HG03064 (cell line): ENCODE results near the gene STARD3.

ENCODE experiments used
- ATAC-seq: cut with Tn5 transposase; IDR thresholded peaks from one replicate; pipeline ENCODE4 v1.9.1; 2021; ENCODE audit warnings: low read depth; ENCODE audit not compliant: unreplicated experiment

Gene STARD3

DNA sequence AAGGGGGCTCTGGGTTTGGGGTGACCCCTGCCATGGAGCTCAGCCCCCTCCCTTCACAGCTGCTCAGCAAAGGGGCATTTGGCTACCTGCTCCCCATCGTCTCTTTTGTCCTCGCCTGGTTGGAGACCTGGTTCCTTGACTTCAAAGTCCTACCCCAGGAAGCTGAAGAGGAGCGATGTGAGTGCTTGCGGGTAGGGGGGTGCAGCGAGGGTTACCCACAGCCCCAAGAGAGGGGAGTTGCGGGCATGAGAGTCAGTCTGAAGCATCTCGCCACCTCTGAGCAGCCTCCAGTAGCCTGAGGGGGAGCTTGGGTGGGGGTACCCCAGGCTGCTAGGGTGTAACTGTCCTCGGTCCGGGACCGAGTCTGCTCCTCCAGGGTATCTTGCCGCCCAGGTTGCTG lies 21.4 kb downstream of the STARD3 start:
- no peak for ATAC-seq

DNA sequence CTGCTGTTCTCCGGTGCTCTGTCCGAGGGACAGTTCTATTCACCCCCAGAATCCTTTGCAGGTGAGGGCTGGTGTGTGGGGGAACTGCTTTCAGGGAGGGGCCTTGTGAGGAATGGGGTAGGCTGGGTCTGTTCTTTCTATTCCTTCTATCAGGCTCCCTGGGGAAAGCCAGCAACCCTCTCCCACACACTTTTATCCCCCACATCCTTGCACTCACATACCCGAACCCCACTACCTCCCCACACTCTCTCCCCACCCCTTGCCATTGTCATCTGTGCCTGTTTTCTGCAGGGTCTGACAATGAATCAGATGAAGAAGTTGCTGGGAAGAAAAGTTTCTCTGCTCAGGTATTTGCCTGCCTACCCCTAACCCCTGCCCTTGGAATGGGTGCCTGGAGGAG lies 21.8 kb downstream of the STARD3 start:
- ATAC-seq = no peak

DNA sequence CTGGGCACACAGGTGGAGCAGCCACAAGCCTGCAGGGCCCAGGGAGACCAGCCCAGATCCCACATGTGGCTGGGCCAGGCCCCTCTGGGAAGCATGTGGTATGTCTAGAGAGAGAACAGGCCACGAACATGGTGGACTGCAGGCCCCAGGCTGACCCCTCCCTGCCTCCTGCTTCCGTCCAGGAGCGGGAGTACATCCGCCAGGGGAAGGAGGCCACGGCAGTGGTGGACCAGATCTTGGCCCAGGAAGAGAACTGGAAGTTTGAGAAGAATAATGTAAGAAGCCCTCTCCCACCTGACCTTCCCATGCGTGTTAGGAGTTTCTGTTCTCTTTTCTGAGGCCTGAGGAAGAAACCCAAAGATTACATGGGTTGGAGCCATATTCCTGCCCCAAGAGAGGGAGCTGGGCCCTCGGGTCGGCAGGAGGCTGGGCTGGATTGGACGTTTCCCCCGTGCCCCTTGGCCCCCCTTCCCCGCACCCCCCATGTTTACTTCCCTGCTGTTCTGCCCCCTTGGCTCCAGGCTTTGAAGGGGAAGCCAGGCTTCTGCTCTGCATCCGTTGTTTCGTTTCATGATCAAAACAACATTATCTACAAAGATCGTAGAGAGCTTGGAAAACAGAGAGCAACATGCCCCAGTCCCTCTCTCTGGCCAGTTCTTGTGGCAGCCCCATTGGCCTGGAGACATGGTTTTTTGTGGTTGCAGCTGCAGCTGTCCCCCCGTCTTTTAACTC lies 22.5 kb downstream of the STARD3 start:
- no peak for ATAC-seq

DNA sequence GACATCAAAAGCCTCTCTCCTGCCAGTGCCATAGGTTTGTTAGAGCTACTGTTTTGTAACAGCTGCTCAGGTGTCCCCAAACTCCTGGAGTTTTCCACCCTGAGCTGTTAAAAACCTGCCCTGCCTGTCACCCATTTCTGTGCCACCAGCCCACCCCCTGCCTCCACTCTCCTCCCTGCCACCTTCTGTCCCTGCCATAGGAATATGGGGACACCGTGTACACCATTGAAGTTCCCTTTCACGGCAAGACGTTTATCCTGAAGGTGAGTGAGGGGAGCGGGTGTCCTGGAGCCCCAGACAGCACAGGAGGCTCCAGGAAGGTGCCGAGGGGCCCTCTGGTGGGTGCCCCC lies 23.0 kb downstream of the STARD3 start:
- ATAC-seq = no peak

DNA sequence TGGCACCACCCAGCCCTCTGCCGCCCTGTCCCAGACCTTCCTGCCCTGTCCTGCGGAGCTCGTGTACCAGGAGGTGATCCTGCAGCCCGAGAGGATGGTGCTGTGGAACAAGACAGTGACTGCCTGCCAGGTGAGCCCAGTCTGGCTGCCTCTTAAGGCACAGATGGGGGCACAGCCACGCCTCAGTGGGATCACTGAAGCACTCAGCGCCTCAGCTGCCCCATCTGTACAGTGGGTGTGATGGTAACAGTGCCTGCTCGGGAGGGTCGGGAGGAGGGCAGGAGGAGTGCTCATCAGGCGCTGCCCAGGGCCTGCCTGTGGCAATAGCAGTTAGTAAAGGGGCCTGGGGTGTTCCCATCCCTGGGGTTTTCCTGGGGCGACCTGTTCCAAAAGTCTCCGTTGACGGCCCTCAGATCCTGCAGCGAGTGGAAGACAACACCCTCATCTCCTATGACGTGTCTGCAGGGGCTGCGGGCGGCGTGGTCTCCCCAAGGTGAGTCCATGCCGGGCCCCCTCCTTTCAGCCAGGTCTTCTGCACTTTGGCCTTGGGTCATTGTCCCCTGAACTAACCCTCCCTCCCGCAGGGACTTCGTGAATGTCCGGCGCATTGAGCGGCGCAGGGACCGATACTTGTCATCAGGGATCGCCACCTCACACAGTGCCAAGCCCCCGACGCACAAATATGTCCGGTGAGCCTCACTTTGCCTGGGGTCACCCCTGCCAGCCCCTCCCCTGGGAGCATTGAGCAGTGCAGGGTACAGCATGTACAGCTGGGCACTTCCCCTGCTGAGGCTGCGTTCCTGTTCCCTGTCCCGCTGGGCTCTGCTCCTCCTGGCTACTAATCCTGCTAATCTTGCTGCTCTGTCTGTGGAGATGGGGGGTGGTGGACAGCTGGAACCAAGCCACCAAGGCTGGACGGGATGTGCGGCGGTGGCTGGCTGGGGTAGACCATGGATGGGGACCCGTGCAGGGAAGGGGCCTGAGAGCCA lies 23.7 kb downstream of the STARD3 start:
- ATAC-seq = no peak

DNA sequence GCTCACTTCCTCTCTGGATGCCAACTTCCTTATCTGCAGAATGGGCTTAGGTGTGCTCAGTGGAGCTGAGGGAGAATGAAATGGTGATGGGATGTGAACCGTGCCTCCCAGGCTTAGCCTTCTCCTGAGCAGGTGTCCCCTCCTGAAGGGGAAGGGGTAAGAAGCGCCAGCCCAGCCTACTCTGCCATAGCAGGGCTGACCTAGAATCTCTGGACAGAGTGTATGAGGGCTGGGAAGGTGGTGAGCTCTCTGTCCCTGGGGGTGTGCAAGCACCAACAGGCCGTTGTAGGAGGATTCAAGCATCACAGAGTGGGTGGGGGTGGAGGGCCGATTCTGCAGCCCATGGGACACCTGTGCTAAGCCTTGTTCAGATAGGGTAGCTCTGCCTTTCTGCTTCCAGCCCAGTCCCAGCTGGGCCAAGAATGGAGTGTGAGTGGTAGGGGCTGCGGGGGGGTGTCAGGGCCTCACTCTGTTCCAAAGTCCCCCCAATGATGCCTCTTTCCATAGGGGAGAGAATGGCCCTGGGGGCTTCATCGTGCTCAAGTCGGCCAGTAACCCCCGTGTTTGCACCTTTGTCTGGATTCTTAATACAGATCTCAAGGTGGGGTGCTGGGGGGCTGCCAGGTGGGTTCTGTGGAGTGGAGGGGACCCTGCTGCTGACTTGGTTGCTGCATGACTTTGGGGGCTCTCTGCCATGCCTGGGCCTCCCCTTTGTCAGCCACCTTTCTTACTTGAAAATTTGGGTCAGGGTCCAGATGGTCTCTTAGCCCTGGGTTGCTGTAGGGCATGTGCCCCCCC lies 25.0 kb downstream of the STARD3 start:
- ATAC-seq = no peak

DNA sequence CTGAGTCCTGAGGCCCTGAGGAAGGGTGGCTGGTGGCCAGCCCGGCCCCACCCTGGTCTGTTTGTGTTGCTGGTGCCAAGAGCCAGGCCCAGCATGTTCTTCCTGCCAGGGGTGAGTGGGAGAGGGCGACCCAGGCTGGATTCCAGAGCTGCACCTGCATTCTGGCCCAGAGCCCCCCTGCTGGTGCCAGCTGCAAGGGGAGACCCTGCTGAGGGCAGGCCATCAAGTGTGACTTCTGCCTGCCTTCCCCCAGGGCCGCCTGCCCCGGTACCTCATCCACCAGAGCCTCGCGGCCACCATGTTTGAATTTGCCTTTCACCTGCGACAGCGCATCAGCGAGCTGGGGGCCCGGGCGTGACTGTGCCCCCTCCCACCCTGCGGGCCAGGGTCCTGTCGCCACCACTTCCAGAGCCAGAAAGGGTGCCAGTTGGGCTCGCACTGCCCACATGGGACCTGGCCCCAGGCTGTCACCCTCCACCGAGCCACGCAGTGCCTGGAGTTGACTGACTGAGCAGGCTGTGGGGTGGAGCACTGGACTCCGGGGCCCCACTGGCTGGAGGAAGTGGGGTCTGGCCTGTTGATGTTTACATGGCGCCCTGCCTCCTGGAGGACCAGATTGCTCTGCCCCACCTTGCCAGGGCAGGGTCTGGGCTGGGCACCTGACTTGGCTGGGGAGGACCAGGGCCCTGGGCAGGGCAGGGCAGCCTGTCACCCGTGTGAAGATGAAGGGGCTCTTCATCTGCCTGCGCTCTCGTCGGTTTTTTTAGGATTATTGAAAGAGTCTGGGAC lies 25.8 kb downstream of the STARD3 start:
- ATAC-seq = no peak

DNA sequence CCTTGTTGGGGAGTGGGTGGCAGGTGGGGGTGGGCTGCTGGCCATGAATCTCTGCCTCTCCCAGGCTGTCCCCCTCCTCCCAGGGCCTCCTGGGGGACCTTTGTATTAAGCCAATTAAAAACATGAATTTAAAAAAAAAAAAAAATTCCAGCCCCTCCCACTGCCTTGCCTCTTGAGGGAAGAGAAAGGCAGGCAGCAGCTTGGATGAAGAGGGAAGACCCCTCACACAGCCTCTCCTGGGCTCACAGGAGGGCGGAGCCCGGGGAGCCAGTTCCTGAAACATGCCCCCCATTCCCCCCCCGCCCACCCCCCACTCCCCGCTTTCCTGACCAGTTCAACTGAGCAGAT lies 26.4 kb downstream of the STARD3 start:
- ATAC-seq = no peak

DNA sequence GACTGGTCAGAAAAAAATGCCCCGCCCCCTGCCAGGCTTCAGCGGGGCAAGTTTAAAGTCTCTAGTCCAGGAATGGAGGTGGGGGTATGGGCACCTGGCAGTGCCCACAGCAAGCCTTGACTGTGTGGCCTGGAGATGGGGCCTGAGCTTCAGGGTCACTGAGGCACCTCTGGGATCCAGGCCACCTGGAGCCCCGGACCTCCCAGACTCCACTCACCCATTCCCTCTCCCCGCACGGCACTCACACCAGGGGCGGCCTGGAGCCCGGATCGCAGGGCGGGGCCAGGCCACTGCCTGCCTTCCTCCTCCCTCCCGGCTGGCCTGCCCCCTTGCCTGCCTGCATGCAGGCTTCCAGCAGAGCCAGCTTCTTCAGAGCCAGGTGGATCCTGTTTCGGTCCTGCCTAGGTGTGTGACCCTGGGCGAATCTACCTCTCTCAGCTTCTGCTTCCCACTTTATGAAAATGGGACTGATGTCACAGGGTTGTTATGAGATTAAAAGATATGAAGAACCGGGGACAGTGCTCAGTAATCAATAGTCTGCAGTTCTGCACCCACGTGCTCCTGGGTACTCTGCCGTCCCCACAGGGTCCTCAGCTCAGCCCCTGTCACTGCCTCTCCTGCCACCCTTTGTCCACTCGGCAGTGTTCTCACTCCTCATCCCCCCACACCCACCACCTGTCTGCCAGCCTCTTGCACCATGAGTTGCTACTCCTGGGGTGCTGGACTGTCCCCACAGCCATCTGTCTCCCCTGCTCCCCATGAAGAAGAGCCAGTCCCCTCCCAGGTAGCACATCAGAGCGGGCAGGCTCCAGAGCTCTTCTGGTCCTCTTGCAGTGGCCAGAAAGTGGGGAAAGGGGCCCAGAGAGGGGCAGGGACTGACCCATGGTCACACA lies 27.0 kb downstream of the STARD3 start:
- no peak for ATAC-seq

DNA sequence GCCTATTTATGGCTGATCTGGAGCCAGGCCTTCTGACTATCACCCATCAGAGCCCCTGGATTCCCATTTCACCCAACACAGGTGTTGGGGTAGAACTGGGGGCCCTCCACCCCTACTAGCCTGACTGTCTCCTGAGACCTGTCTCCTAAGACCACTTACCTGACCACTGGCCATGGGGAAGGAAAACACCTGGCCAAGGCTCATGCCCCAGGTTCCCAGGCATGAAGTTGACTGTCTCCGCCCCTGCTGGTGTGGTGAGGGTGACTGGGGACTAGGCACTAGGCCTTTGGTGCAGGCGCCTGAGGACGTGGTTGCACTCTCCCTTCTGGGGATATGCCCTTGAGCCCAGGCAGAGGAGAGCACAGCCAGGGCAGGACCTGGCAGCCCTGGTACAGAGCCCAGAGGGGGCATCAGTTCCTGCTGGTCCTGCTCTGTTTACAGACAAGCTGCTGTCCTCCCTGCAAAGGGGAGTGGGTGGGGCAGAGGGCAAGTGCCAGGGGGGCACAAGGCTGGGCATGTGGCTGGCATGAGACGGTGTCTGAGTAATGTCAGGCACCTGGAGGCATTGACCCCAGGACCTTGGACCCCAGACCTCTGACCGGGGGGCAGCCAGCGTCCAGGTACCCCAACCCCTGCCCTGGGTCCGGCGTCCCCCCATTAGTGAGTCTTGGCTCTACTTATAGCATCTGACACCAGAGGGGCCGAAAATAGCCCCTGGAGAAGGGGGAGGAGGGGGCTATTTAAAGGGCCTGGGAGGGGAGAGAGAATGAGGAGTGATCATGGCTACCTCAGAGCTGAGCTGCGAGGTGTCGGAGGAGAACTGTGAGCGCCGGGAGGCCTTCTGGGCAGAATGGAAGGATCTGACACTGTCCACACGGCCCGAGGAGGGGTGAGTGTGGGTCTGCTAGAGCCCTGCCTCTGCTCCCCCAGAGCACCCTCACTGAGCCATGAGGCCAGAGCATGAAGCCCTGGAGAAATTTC lies 27.9 kb downstream of the STARD3 start, which contains the start of gene TCAP:
TSS of gene TCAP (plus strand) at position 769 of the 981 bp plus-strand sequence. CDS start at position 780, 11 bp downstream.
- no peak for ATAC-seq

DNA sequence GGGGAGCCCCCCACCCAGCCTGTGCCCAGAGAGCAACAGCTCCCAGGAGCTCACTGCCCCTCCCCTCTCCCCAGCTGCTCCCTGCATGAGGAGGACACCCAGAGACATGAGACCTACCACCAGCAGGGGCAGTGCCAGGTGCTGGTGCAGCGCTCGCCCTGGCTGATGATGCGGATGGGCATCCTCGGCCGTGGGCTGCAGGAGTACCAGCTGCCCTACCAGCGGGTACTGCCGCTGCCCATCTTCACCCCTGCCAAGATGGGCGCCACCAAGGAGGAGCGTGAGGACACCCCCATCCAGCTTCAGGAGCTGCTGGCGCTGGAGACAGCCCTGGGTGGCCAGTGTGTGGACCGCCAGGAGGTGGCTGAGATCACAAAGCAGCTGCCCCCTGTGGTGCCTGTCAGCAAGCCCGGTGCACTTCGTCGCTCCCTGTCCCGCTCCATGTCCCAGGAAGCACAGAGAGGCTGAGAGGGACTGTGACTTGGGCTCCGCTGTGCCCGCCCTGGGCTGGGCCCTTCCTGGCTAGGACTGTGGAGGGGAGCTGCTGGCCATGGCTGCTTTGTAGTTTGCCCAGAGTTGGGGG lies 28.8 kb downstream of the STARD3 start:
- no peak for ATAC-seq

DNA sequence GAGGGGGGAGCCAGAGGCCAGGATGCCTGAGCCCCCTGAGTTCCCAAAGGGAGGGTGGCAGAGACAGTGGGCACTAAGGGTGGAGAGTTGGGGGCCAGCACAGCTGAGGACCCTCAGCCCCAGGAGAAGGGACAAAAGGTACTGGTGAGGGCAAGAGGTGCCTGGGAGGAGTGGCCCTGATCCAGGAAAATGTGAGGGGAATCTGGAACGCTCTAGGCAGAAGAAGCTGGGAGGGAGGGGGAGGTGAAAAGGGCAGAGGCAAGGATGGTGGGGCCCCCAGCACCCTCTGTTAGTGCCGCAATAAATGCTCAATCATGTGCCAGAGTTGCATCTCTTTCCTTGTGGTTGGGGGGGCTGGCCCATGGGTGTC lies 29.3 kb downstream of the STARD3 start:
- no peak for ATAC-seq

DNA sequence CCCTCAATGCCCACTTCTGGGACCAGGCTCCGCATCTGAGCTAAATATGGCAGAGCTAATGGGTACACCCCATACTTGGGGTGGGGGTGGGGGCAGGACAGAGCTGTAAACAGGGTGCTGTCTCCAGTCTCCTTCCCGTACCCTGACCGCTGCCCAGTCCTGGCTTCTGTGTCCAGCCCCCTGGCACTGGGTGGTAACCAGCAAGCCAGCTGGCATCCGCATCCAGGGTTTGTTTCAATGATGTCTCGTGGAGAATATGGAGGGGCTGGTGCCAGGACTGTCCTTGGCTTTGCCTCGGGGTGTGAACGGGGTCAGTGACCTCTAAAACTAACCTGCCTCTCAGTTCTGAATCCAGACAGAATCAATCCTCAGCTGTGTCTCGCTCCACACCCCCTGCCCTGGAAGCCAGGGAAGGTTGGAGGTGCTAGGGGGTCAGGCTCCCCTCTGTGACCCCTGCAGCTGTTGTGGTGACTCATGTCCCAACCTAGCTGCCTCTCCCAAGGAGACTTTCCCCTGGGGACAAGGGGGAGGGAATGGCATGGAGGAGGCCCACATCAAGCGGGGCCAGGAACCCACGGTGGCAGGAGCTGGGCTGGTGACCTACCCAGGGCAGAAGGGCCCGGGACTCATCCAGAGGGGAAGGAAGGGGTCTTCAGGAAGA lies 29.8 kb downstream of the STARD3 start:
- no peak for ATAC-seq

DNA sequence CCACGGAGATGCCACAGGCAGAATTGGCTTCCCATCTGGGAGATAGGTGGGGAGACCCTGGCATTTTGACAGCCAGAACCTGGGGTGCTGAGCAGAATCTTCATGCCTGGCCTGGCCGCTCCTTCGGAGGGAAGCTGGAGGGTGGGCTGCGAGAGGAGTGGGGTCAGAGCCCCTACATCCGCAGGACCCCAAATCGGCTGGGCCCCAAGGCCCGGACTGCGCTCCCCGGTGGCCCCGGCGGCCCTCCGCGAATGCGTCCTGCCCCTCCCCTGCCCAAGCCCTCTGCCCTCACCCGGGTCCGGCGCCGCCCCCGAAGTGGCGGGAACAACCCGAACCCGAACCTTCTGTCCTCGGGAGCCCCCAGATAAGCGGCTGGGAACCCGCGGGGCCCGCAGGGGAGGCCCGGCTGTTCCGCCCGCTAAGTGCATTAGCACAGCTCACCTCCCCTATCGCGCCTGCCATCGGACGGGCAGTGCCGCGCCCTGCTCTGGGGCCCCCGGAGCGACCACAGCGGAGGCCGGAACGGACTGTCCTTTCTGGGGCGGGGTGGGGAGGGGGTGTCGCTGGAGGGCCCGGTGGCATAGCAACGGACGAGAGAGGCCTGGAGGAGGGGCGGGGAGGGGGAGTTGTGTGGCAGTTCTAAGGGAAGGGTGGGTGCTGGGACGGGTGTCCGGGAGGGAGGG lies 30.5 kb downstream of the STARD3 start:
- no peak for ATAC-seq

DNA sequence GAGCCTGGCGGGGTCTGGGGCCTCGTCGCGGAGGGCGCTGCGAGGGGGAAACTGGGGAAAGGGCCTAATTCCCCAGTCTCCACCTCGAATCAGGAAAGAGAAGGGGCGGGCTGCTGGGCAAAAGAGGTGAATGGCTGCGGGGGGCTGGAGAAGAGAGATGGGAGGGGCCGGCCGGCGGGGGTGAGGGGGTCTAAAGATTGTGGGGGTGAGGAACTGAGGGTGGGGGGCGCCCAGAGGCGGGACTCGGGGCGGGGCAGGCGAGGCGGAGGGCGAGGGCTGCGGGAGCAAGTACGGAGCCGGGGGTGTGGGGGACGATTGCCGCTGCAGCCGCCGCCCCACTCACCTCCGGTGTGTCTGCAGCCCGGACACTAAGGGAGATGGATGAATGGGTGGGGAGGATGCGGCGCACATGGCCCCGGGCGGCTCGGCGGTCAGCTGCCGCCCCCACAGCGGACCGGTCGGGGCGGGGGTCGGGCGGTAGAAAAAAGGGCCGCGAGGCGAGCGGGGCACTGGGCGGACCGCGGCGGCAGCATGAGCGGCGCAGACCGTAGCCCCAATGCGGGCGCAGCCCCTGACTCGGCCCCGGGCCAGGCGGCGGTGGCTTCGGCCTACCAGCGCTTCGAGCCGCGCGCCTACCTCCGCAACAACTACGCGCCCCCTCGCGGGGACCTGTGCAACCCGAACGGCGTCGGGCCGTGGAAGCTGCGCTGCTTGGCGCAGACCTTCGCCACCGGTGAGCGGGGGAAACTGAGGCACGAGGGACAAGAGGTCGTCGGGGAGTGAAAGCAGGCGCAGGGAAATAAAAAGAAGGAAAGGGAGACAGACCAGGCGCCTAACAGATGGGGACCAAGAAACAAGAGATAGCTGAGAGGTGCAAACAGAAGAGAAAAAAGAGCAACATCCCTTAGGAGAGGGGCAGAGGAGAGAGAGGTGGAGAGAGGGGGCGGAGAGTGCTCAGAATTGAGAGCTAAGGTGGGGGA lies 31.3 kb downstream of the STARD3 start, which contains the start of gene PNMT:
TSS of gene PNMT (plus strand) at position 509 of the 980 bp plus-strand sequence. CDS start at position 532, 23 bp downstream.
- no peak for ATAC-seq
